Brain pericyte (primary cell): ENCODE measurements around the gene LAMA2.
A peak's percentile ranks its signal among the peaks of the same experiment; 100 is the strongest.

Experiments
- DNase-seq: peaks from one replicate; pipeline ENCODE4 v3.0.0-alpha.2; 2012; ENCODE audit warnings: low read depth, low spot score

LAMA2 gene

DNA sequence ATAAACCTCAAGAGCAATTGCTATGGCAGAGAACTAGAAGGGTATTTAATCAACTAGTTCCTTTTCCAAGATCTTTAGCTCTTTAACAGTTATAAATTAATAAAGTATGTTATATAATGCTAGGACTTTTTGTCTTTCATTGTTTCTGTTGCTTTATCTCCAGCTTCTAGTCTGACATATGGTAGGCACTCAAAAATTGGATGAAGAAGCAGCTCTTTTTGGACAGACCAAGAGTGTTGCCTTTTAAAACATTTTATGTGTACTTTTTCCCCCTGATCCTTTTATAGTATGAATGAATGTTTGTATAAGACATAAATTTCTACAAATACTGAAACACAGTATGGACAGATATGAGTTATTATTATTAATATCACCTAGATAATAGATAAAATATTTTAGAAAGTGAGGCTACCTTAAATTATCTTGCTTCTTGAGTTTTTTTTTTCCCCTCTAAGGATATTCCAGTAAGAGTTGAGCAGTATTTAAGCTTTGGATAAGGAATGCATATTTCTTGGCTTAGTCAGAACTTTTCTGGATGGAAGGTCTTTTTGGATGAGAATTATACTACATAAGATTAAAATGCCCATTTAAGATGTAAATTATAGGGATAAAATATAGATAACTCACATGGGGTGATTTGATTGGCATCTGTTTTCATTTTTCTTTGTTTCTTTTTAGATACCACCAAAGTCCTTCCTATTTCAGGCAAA, 16.6 kb downstream of the LAMA2 start:
- no peak for DNase-seq

DNA sequence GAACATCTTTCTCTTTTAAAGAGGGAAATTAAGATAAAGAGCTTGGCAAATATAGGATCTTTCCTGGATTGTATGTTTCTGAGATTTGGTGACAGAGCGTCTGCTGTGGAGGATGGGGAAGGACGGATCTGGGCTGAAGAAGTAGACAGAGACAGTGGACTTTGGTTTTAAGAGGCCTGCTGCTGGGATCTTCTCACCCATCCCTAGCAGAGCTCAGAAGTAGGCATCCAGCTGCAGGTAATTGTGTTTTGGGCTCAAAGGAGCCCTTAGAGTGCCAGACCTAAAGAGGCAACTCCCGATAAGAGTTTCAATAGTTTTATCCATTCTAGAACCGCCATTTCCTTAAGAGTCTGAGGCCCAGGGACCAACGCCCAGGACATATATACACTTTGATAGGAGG, 20.8 kb downstream of the LAMA2 start:
- DNase-seq = no peak

DNA sequence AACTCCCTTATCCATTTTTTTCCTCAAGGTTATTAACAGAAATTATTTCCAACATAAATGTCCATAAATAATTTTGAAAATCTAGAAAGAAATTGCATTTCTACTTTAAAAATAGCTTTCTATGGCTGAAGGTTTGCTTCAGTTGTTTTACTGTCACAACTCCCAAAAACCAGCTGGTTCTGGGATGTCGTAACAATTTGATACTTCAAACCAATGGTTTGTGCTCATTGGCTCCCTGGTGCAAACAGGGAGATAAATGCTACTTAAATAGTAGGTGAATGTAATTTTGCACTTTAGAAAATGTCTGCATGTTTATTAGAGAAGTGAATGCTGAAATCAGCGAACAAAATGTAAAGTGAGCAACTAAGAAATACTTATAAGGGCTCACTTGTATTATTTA, 31.1 kb downstream of the LAMA2 start:
- no peak for DNase-seq

DNA sequence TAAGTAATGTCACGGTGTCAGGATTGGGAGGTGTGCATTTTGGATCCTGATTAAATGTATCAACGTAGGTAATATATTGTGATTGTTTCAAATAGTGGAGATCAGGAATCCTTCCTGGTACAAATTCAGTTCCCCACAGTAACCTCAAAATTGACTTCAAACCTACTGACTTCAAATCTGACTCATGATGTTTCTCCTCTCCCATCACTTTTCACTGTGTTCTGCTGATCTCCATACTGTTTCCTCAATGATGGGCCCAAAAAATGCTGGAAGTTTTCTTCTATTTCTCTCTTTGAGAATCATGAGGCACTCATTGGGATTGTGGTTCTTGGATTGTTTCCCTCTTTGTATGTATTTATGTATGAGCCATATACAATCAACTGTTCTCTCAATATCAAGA, 35.9 kb downstream of the LAMA2 start:
- DNase-seq = no peak

GRCh38 chr6:128919412-128920180, 36.7 kb downstream of the LAMA2 start:
- no peak for DNase-seq

- DNase-seq = no peak
These were observed 42.8 kb downstream of the LAMA2 start for GRCh38 chr6:128925765-128926164.

DNA sequence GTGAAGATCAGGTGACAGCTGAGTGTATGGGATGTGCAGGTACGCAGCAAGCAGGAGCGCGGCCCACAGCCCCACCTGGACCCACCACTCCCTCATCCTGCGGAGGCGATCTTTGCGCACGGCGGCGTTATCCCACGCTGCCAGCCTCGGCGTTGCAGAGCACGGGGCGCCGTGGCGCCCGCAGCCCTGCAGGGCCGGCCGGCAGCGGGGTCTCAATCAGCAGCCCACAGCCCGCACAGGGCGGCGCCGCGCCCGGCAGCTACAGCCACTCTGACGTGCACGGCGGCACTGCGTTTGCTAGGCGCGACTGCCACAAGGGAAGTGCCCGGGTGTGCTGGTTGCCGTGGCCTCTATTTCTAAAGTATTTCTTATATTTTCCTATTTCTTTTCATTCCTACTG, 46.9 kb downstream of the LAMA2 start:
- no peak for DNase-seq

DNA sequence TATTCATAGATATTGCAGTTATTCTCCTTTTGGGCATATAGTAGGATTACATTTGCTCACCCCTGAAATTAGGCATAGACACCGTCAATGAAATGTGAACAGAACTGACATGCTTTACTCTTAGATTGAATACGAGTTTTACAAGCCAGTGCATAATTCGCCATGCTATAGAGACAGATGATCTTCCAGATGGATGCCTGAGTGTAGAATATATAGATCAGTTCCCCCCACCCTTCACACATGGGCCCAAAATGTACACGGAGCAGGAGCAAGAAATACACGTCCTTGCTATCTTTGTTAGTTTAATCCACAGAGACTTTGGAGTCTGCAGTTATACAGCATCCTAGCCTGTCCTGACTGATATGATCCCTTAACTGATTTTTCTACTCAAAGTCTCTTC, 47.4 kb downstream of the LAMA2 start:
- no peak for DNase-seq

- DNase-seq = no peak
These were observed 49.1 kb downstream of the LAMA2 start for GRCh38 chr6:128932061-128932460.

DNA sequence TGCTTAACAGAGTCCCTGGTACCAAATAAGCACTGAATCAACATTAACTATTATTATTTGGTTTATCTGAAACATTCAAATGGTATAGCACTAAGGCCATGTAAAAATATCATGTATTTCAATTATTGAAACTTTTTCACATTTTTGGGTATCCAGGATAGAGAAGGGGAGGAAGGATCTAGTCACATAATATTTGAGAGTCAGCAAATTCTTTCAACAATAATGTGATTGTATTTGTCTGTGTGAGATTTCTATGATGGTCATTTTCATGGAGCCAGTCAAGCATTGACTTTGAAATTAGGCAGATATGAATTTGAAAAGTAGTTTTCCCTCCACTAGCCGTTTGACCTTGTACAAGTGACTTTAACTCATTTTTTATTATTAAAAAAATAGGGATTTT, 67.9 kb downstream of the LAMA2 start:
- DNase-seq = no peak

GRCh38 chr6:128952902-128953301, 70.0 kb downstream of the LAMA2 start:
- no peak for DNase-seq

DNA sequence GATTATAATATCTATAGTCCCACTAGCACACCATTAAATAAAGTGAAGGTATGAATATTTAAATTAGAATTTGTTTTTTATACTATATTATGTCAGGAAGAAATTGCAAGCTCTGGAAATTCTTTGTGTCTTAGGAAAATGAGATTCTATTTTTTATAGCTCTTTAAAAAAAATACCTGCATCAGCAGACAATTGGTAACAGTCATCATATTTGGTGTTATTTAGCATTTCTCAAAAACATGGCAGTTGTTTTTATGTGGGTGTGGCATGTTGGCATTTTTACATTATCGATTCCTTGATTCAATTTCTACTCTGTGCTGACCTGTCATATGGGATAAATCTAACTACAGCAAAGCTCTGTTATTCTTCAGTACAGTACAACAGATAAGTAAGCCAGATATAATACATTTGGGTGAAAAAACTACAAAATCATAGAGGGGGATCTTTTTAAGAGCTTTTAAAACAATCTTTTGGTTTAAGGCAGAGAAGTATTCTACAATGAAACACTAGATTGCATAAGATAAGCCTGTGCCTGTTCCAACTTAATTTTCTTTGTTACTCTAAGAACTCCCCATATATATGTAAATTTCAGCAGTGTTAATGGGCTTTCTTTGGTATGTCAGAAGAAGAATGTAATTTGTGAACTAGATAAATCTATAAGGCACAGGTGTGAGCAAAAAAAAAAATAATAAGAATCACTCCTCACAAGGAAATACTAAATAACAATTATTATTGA, 71.5 kb downstream of the LAMA2 start:
- no peak for DNase-seq

DNA sequence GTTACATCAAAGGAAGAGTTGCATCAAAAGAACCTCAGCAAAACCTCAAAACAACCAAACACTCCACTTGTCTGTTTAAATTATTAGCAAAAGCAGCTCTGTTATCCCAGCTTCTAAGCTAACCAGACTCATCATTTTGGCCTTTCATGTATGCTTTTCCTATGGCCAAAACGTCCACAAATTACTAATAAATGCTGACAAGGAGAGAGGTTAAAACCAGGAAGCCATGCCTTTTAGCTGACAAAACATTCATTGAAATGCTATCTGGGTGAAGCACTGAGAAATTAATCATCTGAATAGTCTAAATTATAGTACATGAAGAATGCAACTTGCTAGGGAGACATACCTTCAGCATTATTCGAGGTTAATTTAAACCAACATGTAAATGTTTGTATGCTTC, 80.6 kb downstream of the LAMA2 start:
- DNase-seq = no peak

DNA sequence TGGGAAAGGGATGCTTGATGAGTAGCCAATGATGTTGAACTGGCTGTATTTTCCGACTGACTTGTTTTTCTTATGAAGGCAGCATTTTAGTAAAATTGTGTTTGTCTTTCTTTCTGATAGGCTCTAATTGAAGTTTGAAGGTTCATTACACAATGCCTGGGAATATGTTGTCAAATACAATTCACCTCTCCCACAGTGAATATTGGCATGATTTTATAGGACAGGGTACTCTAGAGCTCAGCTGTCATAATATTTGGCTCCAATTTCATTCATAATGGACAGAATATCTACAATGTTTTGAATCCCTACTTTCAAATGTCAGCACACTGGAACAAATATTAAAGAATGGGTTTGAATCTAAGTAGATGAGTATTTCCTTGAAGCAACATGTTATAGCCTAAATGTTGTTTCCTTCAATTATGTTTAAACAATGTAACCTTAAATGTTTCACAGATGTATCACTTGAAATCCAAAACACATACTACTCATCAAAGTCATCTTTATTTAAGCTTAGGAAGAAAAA, 81.4 kb downstream of the LAMA2 start:
- DNase-seq = peak; percentile 33

DNA sequence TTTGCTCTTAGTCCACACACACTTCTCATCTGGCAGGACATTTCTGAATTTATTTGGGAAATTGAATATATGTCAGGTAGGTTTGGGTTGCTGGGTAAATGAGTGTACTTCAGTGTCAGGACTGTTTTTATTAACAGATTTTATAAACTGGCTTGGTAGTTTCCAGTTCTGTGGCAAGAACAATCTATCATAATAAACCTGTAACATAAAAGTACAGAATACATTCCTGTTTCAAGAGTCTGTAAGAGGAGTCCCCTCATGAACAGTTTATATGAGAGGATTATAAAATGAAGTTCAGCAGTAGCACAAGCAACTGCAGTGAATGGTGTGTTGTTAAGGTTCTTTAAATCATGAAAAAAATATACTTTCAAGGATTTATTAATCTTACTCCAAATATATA, 81.8 kb downstream of the LAMA2 start:
- no peak for DNase-seq

- no peak for DNase-seq
These were observed 84.0 kb downstream of the LAMA2 start for GRCh38 chr6:128966934-128967333.

GRCh38 chr6:128979071-128979470, 96.1 kb downstream of the LAMA2 start:
- DNase-seq = no peak

DNA sequence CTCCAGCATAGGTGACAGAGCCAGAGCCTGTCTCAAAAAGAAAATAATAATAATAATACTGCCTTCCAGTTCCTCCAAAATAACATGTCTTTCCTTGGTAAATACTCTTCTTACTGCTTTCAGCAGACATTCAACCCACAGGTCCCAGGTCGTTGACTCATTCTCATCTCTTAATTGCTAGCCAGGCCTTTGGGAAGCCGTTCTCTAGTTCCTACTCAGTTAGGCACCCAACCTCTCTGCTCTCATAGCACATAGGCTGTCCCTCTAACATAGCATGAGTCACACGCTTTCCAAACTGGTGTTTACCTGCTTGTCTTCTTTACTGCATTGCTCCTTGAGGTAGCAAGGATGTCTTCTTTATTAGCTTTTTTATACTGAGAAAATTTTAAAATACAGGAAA, 98.8 kb downstream of the LAMA2 start:
- DNase-seq = no peak

DNA sequence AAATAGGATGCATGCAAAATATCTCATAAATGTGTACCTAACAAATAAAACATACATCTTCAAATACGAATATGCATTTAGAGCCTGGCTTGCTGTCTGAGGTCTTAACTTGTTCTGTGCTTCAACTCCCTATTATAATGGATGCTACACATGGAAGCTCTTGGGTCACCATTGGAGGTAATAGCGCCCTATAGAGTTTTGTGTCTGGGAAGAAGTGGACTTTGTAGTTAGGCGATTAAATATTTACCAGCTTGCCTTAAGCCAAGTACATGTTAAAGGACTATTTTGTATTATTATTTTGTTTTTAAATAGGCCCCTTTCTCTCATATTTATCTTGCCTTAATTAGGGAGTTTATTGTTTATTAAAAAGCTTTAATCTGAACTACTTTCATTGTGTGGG, 107.4 kb downstream of the LAMA2 start:
- no peak for DNase-seq

GRCh38 chr6:128990915-128991314, 108.0 kb downstream of the LAMA2 start:
- no peak for DNase-seq

DNA sequence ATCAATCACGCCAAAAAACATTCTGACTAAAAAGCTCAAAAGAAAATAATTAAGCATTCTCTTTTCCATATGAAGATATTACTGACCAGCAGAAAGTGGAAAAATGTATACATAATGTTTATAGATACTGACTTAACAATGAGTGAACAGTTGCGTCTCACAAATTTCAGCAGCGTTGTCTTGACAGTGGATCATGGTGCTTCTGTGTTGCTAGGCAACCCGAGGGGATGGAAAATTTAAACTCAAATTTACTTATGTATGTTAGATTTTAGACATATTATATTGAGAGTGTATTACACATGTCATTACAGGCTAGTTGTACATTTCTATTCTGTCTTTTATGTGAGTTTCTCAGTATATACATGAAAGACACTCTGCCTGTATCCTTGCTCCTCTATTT, 110.2 kb downstream of the LAMA2 start:
- no peak for DNase-seq

- DNase-seq = no peak
These were observed 114.9 kb downstream of the LAMA2 start for GRCh38 chr6:128997880-128998279.
